Measurements from ENCODE around the gene MYL10. TPM values are rescaled to one million over a fixed set of nuclear protein-coding genes. Genes with fewer than 3 reads are reported as not detected.

MYL10 gene
- total RNA-seq, 1 experiment from 2014 or later: not detected

- Histone ChIP-seq H3K4me3 (replicated peaks in 1 of 2; ENCODE audit: low read depth in 1 of 2, low read length in 2 of 2) (no peak overlapping the region), H3K4me1 (ENCODE audit: control insufficient read depth in 1 of 2, insufficient read depth in 2 of 2, low read length in 2 of 2) (peaks cover 0 to 3% of the 10 kb centered on the region in 2 experiments; a peak in 1 of 4 replicates), H3K27ac (ENCODE audit: low read depth, low read length) (no peak overlapping the region), H3K9me2 (ENCODE audit: insufficient read depth) (no peaks in the 10 kb centered on the region), H3K4me2 (ENCODE audit: low read length) (no peak overlapping the region), H3K9me3 (ENCODE audit: control insufficient read depth in 1 of 2, insufficient read depth in 1 of 2, low read depth in 1 of 2, low read length in 2 of 2) (peaks cover 0 to 6% of the 10 kb centered on the region in 2 experiments; a peak in 1 of 4 replicates), H2AFZ (ENCODE audit: low read depth, low read length, poor library complexity, severe bottlenecking) (no peak overlapping the region), H3K9ac (ENCODE audit: low read length) (no peak overlapping the region), H3K36me3 (ENCODE audit: control insufficient read depth in 1 of 2, insufficient read depth in 2 of 2, low read length in 2 of 2) (no peaks in the 10 kb centered on the region), H3K27me3 (ENCODE audit: insufficient read depth, low read length) (no peaks in the 10 kb centered on the region), H4K20me1 (ENCODE audit: insufficient read depth) (no peaks in the 10 kb centered on the region), H3K79me2 (ENCODE audit: insufficient read depth, low read length) (no peaks in the 10 kb centered on the region)
- ChIA-PET CTCF (no interaction called here), POLR2A (no interaction called here), RAD21 (ENCODE audit: low non-redundant PET in 1 of 2, low total read pairs in 2 of 2, uncharacterized antibody in 2 of 2, unreplicated experiment in 2 of 2) (no interaction called here)
- BruUV-seq (replicated peaks): no TSS peak
- TF ChIP-seq POLR2AphosphoS5 (IDR thresholded peaks at IDR 0.05; ENCODE audit: low read depth, low read length) (no peak), YY1 (IDR thresholded peaks at IDR 0.05; ENCODE audit: extremely low read depth, insufficient replicate concordance, low read depth, low read length) (no peak), SP1 (IDR thresholded peaks at IDR 0.05; ENCODE audit: low read depth) (no peak), CBX3 (IDR thresholded peaks at IDR 0.05; ENCODE audit: low read depth) (no peak), SIN3A (IDR thresholded peaks at IDR 0.05; ENCODE audit: low read depth) (no peak), SRF (IDR thresholded peaks at IDR 0.05; ENCODE audit: low read depth) (no peak), FOSL1 (IDR thresholded peaks at IDR 0.05; ENCODE audit: low read depth) (no peak), CTCF (IDR thresholded peaks at IDR 0.05 in 2 of 3, conservative IDR thresholded peaks at IDR 0.05 in 1 of 3; ENCODE audit: borderline replicate concordance in 1 of 3, insufficient read depth in 1 of 3, low read depth in 2 of 3, low read length in 2 of 3) (no peak), TCF7L2 (IDR thresholded peaks at IDR 0.05; ENCODE audit: borderline replicate concordance, extremely low read depth, insufficient read depth, insufficient read length) (no peak), ZFX (IDR thresholded peaks at IDR 0.05) (no peak), EGR1 (IDR thresholded peaks at IDR 0.05; ENCODE audit: low read depth) (no peak)
- TF ChIP-seq, protein P1, sequence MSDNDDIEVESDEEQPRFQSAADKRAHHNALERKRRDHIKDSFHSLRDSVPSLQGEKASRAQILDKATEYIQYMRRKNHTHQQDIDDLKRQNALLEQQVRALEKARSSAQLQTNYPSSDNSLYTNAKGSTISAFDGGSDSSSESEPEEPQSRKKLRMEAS (IDR thresholded peaks at IDR 0.05): no peak
- DNase-seq (ENCODE audit: low read depth, low spot score) (no peak), ATAC-seq (no peak)
- intact Hi-C loops (cut with micrococcal nuclease): no loop called here
These were observed 5.2 kb upstream of the MYL10 start for GRCh38 chr7:101634196-101634717.
